Activated CD4-positive, alpha-beta T cell treated with anti-CD3 and anti-CD28 coated beads, Interleukin-2, amount 10 ng/mL, durations not matched to agents 7 days and 5 days (primary cell): ENCODE results near the gene GINS1. TPM values are rescaled to one million over a fixed set of nuclear protein-coding genes. Genes with fewer than 3 reads are reported as not detected.

ENCODE experiments used
- CTCF ChIA-PET: fragments of 350-600 bp; sonication (Branson Sonifier 250); formaldehyde crosslinking; loops from one replicate; lab custom pipeline; 2021; ENCODE audit warnings: antibody characterized with exemption; lab: Charles Lee
- POLR2A ChIA-PET: fragments of 350-600 bp; sonication (Branson Sonifier 250); formaldehyde crosslinking; loops from one replicate; lab custom pipeline; 2021; ENCODE audit warnings: antibody characterized with exemption; lab: Charles Lee
- DNase-seq: peaks from one replicate; pipeline ENCODE4 v3.0.0-alpha.2; 2020
- H3K27ac Mint-ChIP-seq: one replicate; pipeline ENCODE4 v1.8.0; 2021; ENCODE audit warnings: mild to moderate bottlenecking, moderate library complexity, mixed read lengths
- H3K27me3 Mint-ChIP-seq: one replicate; pipeline ENCODE4 v1.8.0; 2021; ENCODE audit warnings: mixed read lengths
- H3K36me3 Mint-ChIP-seq: one replicate; pipeline ENCODE4 v1.8.0; 2021; ENCODE audit warnings: low read depth, mixed read lengths
- H3K4me1 Mint-ChIP-seq: one replicate; pipeline ENCODE4 v1.8.0; 2021; ENCODE audit warnings: mixed read lengths
- H3K4me3 Mint-ChIP-seq: one replicate; pipeline ENCODE4 v1.8.0; 2021; ENCODE audit warnings: mild to moderate bottlenecking, moderate library complexity, mixed read lengths
- H3K9me3 Mint-ChIP-seq: one replicate; pipeline ENCODE4 v1.8.0; 2021; ENCODE audit warnings: mixed read lengths
- total RNA-seq, 2 experiments: library from RNA; stranded (reverse); gene quantifications; one replicate each; pipeline ENCODE4 v1.2.3, GENCODE V29; 2021

The GINS1 gene
- total RNA-seq, 2 experiments from 2014 or later, result 28.8 to 28.9 TPM

DNA sequence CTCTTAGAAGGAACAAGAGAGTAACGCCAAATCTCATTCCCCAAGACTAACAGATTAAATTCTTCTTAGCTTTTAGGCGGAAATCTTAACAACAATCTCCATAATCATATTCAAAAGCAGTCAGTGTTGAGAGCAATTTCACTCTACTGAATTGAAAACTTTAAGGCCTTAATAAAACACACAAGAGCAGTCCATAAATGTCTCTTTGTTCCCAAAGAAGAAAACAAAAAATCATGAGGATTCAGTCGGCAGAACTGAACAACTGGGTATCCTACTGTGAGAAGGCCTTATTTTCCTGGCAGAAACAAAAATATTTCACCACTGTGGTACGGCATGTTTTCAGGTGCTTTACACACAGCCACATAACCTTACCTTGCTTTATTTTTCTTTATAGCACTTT is 31.2 kb upstream of the GINS1 start:
- peaks cover 11% of the 10 kb centered on the region for H3K36me3 Mint-ChIP-seq
- no peak for DNase-seq
- H3K27ac Mint-ChIP-seq, result no peak overlapping the region
- no peaks in the 10 kb centered on the region for H3K27me3 Mint-ChIP-seq
- CTCF ChIA-PET, result no interaction called here
- H3K9me3 Mint-ChIP-seq, result no peaks in the 10 kb centered on the region
- H3K4me1 Mint-ChIP-seq, result peaks cover 4% of the 10 kb centered on the region
- POLR2A ChIA-PET, result no interaction called here
- H3K4me3 Mint-ChIP-seq, result no peak overlapping the region

DNA sequence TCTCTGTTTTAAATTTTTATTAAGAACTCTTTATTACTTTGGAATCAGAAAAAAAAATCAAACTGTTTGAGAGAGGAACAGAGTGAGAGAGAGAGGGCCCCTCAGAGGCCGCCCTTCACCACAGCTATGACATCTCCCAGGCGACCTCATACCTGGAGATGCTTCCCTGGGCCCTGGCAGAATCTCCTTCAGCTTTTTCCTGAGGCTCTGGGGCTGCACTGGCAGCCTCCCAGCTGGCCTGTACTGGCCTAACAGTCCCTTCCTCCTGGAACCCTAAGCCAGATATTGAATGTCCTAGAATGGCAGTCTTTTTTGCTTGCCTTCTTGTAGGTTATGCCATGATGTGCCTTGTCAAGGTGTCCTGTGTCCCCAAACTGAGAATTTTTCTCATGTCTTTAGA is 30.6 kb upstream of the GINS1 start:
- H3K9me3 Mint-ChIP-seq, result no peaks in the 10 kb centered on the region
- POLR2A ChIA-PET, result no interaction called here
- H3K4me1 Mint-ChIP-seq, result peaks cover 1% of the 10 kb centered on the region
- H3K27me3 Mint-ChIP-seq, result no peaks in the 10 kb centered on the region
- no peak for DNase-seq
- peaks cover 12% of the 10 kb centered on the region for H3K36me3 Mint-ChIP-seq
- no peak overlapping the region for H3K4me3 Mint-ChIP-seq
- no peak overlapping the region for H3K27ac Mint-ChIP-seq
- CTCF ChIA-PET, result no interaction called here

DNA sequence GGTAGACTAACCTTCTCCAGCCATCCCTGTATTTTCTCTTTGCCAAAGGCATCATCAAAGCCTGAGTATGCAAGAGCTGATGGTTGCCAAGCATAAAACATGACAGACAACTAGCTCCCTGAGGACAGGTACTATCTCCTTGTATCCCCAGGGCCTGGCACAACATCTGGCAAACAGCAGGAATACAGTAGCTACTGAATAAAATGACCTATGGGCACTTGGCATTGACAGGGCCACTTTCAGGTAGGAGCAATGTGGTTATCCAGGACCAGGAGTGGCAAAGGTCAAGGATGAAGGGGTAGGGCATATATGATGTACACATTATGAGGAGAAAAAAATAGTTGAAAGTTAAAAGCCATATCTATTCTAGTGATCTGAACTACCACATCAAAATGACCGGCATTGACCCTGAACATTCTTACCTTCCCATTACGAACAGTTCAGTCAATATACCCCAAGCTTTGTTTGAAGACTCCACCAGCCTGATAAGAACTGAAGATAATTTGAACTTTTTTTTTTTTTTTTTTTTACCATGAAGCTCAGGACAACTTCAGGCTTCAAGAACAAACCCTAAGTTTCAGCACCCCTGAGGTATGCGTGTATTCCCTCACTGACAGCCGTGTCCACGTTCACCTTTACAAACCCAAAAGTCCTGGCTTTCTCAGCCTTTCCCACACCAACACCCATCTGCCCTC is 29.1 kb upstream of the GINS1 start:
- ChIA-PET CTCF (interaction anchor here (1.1 kb wide), 1 partner anchor 11 kb away, joined by 3 read pairs; no protein-coding TSS in a partner anchor), POLR2A (no interaction called here)
- Mint-ChIP-seq H3K36me3 (peaks cover 19% of the 10 kb centered on the region), H3K4me3 (no peak overlapping the region), H3K9me3 (no peaks in the 10 kb centered on the region), H3K27me3 (no peaks in the 10 kb centered on the region), H3K27ac (no peak overlapping the region), H3K4me1 (peaks cover 1% of the 10 kb centered on the region)
- DNase-seq, result no peak

DNA sequence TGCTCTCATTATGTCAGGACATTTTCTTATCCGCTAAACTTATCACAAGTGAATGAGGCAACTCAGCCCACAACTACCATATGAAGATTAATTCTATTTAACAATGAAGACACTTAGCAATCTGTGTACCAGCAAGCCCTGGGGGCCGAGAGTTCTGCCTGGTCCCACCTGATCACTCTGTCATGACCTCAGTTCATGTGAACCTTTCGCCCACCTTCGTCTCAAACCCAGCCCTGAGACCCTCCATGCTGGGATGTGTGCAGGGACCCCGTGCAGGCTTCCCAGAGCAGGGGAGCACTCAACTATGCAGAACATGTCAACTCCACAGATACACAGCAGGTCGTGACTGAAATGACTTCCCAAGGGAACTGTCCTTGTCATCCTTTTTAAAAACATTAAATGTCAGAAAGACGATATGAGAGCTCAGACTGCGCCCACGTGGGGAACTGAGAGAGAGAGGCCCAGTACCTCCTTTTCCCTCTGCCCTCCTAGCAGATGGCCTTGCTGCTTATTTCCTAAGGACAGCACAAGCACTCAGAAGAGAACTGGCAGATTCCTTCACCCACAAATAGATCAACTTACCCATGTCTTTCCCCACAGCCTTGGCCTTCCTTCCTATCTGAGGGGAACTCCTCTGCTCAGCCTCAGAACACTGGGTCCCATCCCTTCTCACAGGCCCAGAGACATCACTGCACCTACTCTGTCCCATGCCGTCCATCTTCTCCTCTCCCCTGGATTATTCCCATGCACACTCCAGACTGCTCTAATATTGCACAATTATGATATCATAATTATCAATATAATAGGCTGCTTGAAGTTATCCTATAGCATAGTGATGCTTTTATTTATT is 28.4 kb upstream of the GINS1 start:
- H3K9me3 Mint-ChIP-seq, result no peaks in the 10 kb centered on the region
- H3K27me3 Mint-ChIP-seq, result no peaks in the 10 kb centered on the region
- ChIA-PET POLR2A (no interaction called here), CTCF (interaction anchor here (1.1 kb wide), 1 partner anchor 12 kb away, joined by 3 read pairs; no protein-coding TSS in a partner anchor)
- H3K27ac Mint-ChIP-seq, result no peak overlapping the region
- H3K36me3 Mint-ChIP-seq, result peaks cover 16% of the 10 kb centered on the region
- DNase-seq, result no peak
- peaks cover 1% of the 10 kb centered on the region for H3K4me1 Mint-ChIP-seq
- no peak overlapping the region for H3K4me3 Mint-ChIP-seq

DNA sequence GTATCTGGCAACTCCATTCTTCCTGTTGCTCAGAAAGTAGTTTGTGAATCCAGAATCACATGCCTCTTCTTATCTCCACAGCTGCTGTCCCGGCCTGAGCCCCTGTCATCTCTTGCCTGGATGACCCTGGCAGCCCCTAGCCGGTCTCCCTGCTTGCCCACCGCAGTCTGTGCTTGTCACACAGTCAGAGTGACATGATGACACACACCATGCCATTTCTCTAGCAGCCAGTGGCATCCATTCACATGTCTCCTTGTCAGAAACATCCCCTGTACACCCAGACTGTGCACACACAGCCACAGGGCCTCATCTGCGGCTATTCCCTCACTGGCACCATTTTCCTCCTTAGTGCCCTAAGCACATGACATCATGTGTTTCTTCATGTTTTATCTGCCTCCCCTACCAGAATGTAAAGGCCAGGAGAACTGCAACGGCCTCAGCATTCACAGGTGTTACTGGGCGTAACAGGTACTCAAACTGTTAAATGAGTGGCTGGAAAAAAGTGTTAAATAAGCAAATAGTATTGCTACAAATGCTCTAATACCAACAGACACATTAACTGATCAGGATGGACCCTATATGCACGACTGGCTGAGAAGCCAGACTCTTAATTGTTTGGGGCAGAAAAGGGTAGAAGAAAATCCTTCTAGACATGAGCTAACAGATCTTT is 26.4 kb upstream of the GINS1 start:
- DNase-seq, result no peak
- H3K4me3 Mint-ChIP-seq, result no peak overlapping the region
- peaks cover 12% of the 10 kb centered on the region for H3K36me3 Mint-ChIP-seq
- no peaks in the 10 kb centered on the region for H3K27me3 Mint-ChIP-seq
- no peak overlapping the region for H3K27ac Mint-ChIP-seq
- ChIA-PET POLR2A (no interaction called here), CTCF (interaction anchor here (0.6 kb wide), 1 partner anchor 35 kb away, joined by 3 read pairs; no protein-coding TSS in a partner anchor)
- H3K9me3 Mint-ChIP-seq, result no peaks in the 10 kb centered on the region
- H3K4me1 Mint-ChIP-seq, result peaks cover 2% of the 10 kb centered on the region

DNA sequence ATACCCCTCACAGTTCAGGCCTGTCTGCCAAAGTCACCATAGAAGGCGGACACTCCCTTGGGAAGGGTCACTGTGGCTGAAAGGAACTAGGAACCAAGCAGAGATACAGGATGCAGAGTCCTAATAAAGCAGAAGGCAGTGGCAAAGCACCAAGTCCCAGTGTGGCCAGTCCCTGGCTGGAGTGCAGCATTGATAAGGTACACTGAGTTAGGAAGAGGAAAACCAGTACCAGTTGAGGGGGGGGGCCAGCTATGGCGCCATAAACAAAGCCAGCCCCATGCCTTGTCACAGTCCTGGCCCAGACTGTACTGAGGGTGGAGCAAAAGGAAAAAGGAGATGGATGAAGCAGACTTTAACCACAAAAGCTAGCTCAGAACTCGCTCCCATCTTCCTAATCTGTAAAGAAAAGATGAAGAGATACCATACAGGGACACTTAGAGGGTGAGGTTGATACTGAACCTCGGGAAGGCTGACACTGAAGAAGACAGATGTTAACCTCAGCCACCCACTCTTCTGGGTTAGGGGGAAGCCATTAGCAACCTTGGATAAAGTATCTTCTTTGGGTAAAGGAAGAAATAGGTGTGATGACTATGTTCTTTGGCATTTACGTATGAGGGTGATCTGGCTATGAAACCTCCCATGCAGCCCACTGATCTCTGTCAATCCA is 24.6 kb upstream of the GINS1 start:
- Mint-ChIP-seq H3K27me3 (no peaks in the 10 kb centered on the region), H3K4me3 (no peak overlapping the region), H3K27ac (no peak overlapping the region), H3K9me3 (no peaks in the 10 kb centered on the region), H3K36me3 (peaks cover 15% of the 10 kb centered on the region), H3K4me1 (peaks cover 4% of the 10 kb centered on the region)
- POLR2A ChIA-PET, result no interaction called here
- CTCF ChIA-PET, result no interaction called here
- DNase-seq, result no peak

DNA sequence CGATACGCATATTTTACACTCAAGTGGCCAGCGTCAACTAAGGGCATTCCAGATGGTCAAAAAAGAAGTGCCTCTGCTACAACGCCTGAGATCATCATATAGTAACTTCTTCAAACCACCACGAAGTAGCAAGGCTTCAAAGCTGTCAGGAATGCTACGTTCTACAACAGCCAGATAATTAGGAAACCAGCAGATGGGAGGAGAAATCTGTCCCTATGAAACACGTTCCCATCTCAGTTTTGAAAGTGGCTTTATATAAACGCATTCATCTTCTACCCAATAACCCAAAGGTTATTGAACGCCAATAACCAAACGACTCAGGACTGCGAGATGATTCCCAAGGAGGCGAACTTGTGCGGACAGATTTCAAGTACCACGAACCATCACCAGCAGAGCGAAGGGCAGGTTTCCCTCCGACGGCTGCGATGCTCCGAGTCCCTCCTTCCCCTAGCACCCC is 18.0 kb upstream of the GINS1 start:
- no peaks in the 10 kb centered on the region for H3K9me3 Mint-ChIP-seq
- peak; percentile 15 for DNase-seq
- H3K4me1 Mint-ChIP-seq, result peaks cover 21% of the 10 kb centered on the region
- H3K27ac Mint-ChIP-seq, result peak overlapping the region; percentile 69
- peaks cover under 1% of the 10 kb centered on the region for H3K27me3 Mint-ChIP-seq
- H3K4me3 Mint-ChIP-seq, result peak overlapping the region; percentile 78
- H3K36me3 Mint-ChIP-seq, result peaks cover 13% of the 10 kb centered on the region
- ChIA-PET POLR2A (interaction anchor here (0.6 kb wide), 1 partner anchor 23 kb away, joined by 4 read pairs; no protein-coding TSS in a partner anchor), CTCF (no interaction called here)

DNA sequence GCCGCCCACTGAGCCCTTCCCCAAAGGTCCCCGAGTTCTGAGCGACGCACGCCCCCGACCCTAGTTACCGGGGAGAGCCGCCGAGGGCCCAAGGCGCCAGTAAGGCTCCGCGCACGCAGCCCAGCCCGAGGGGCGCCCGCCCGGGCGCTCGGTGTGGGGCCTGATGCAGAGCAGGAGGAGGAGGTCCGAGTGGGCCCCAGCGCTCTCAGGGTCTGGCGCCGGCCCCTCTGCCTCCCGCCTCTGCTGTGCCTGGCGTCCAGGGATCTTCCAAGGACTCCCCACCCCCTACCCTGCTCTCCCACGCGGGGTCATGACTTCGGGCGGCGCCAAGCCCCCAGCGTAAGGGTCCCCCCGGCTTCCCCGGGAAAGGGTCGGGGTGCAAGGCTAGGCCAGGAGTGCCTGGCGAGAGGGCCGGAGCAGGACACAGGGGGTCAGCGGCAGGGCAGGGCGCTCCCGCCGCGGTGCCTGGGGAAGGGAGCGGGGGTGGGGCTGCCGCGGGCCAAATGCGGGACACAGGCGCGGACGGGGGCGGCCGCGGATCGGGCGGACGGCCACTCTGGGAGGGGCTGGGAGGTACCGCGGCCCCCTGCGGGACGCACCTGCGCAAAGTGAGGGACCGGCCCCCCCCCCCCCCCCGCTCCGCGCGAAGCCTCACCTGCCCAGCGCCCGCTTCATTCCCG is 17.5 kb upstream of the GINS1 start:
- Mint-ChIP-seq H3K27me3 (peaks cover 2% of the 10 kb centered on the region), H3K4me1 (peaks cover 20% of the 10 kb centered on the region), H3K36me3 (peaks cover 11% of the 10 kb centered on the region), H3K4me3 (peak overlapping the region; percentile 78), H3K9me3 (no peaks in the 10 kb centered on the region), H3K27ac (peak overlapping the region; percentile 69)
- POLR2A ChIA-PET, result no interaction called here
- CTCF ChIA-PET, result no interaction called here
- peak; percentile 19 for DNase-seq

DNA sequence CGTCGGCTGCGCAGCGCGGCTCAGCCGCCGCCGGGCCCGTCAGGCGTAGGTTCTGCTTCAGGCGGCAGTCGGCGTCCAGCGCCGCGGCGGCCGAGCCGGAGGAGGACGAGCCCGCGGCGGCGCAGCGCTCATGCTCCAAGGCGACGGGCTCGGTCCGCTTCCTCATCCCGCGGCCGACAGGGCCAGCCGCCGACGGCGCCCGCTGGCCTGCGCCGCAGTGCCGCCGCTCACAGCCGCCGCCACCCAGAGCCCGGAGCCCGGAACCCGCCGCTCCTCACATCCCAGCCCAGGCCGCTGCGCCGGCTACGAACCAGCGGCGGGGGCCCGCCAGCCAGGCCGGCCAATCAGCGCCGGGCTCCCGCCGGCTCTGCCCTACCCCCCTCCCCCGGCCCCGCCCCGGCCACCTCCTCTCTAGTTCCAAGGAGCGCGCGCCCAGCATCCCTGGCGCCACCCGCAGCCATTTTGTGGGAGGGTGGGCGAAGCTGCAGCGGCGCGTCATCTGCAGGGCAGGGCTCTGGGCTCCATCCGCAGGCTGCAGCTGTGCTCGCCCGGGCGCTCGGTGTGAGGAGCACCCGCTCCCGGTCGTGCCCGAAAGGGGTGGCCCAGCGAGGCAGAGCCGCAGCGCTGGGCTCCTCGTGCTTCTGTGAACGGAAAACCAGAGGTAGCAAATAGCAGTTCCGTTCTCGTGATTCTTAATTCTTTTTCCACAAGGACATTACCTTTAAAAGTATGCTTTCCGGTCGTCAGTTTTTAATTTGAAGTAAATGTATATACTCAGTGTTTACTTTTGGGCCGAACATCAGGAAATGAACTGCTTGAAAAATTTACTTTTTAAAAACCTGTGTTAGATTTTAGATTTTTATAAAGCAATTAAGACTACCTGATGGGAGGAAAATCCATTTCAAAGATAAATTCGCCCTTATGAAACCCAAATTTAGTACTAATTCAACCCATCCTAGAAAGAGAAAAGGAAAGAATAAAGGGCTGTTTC is 16.6 kb upstream of the GINS1 start, which contains the start of gene ABHD12:
ABHD12 (minus strand) TSS at position 298 of the 991 bp plus-strand sequence; CDS start at position 166, 132 bp downstream.
- DNase-seq, result peak; percentile 95
- H3K4me3 Mint-ChIP-seq, result peak within 1 kb of the TSS; percentile 82
- peak within 1 kb of the TSS; percentile 96 for H3K27ac Mint-ChIP-seq
- peaks cover 20% of the 10 kb centered on the region for H3K4me1 Mint-ChIP-seq
- ChIA-PET CTCF (interaction anchor here (0.9 to 1.6 kb wide), 2 partner anchors 16 to 20 kb away, joined by 3 to 4 read pairs; partner anchors contain the start of gene GINS1), POLR2A (interaction anchor here (0.7 kb wide), 1 partner anchor 70 kb away, joined by 3 read pairs; no protein-coding TSS in a partner anchor)
- peaks cover 5% of the 10 kb centered on the region for H3K27me3 Mint-ChIP-seq
- H3K36me3 Mint-ChIP-seq, result peaks cover 11% of the 10 kb centered on the region
- H3K9me3 Mint-ChIP-seq, result no peaks in the 10 kb centered on the region

DNA sequence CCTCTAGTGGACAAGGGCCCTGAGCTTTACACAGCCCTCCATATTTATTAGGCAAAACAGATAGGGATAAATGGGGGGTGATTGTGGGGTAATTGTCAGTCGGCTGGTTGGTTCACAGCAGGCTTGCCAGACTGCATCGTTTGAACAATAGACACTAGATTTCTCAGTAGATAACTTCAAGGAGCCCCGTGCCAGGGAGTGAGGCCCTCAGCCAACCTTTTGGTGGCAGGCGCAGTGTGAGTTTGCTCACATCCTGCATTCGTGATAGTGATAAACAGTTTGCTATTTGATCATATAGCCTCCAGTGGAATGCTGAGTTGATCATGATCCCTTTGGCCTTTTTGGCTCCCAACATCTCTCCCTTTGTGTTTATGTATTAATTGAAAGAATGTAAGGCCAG is 13.2 kb upstream of the GINS1 start:
- no peak overlapping the region for H3K4me3 Mint-ChIP-seq
- CTCF ChIA-PET, result interaction anchor here (1.0 kb wide), 1 partner anchor 190 kb away, joined by 3 read pairs; no protein-coding TSS in a partner anchor

DNA sequence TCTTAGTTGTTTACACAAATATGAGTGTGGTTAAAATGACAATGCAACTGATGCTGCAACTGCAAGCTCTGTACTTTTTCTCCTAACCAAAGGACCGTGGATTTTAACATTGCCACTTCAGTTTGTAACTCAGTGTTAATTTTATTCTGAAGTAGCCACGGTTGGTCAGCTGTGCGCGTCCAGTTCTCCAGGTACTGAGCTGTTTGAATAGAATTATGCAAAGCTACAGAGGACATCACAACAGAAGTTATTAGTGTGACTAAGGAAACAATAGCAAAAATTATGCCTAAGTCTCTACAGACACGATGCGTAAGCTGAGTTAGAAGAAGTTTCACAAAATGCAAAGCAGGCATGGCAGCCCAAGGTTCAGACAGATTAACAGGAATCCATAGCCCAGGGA is 12.5 kb upstream of the GINS1 start:
- POLR2A ChIA-PET, result no interaction called here
- CTCF ChIA-PET, result no interaction called here
- Mint-ChIP-seq H3K4me3 (no peak overlapping the region), H3K4me1 (peaks cover 6% of the 10 kb centered on the region), H3K36me3 (no peaks in the 10 kb centered on the region), H3K27ac (no peak overlapping the region), H3K9me3 (no peaks in the 10 kb centered on the region), H3K27me3 (peaks cover 8% of the 10 kb centered on the region)
- no peak for DNase-seq

More for the DNA sequence above, 13.2 kb upstream of the GINS1 start:
- Mint-ChIP-seq H3K27ac (no peak overlapping the region), H3K9me3 (no peaks in the 10 kb centered on the region), H3K36me3 (peaks cover under 1% of the 10 kb centered on the region), H3K27me3 (peaks cover 8% of the 10 kb centered on the region), H3K4me1 (peaks cover 10% of the 10 kb centered on the region)
- no peak for DNase-seq
- POLR2A ChIA-PET, result no interaction called here
